GM21360 (cell line): ENCODE data around the gene UBE2G2.

Source experiments
- ATAC-seq: cut with Tn5 transposase; IDR thresholded peaks from one replicate; pipeline ENCODE4 v1.9.1; 2021; ENCODE audit warnings: mild to moderate bottlenecking, moderate library complexity; ENCODE audit not compliant: unreplicated experiment

The UBE2G2 gene

GRCh38 chr21:44816761-44817505 is 15.3 kb upstream of the UBE2G2 start:
- no peak for ATAC-seq

GRCh38 chr21:44815852-44816628 is 14.4 kb upstream of the UBE2G2 start:
- no peak for ATAC-seq

DNA sequence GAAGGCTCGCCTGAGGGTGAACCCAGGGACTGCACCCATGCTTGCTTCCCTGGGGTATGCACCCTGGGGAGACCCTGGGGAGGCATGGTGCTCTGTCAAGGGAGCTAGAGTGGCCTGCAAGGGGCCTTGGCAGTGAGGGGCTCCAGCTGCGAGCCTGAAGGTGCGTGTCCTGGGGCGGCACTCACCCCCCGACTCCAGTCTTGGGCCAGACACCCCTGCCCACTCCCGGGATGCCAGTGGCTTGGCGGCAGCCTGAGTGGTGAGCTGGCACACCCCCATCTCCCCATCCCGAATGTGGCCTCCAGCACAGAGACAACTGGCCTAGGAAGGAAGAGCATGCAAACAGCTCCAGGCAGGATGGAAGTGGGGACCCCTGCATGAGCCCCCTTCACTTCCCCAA is 13.6 kb upstream of the UBE2G2 start:
- ATAC-seq = no peak

- no peak for ATAC-seq
Measured at GRCh38 chr21:44814498-44815023, 12.9 kb upstream of the UBE2G2 start.

DNA sequence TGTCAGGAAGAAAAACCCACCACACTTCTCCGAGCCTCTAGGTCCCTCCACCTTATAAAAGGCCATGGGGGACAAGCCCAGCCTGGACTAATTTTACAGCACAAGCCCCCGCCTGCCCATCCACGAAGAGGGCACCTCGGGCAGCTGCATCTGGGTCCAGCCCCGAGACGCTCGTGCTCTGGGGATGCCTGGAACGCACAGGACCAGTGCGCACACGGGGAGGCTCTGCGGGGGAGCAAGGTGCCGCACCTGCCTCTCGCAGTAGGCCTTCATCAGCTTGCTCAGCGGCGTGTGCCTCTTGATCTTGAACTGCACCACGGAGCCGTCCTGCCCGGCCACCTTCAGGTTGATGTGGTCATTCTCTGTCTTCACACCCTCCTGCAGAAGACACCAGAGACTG is 12.1 kb upstream of the UBE2G2 start:
- no peak for ATAC-seq

DNA sequence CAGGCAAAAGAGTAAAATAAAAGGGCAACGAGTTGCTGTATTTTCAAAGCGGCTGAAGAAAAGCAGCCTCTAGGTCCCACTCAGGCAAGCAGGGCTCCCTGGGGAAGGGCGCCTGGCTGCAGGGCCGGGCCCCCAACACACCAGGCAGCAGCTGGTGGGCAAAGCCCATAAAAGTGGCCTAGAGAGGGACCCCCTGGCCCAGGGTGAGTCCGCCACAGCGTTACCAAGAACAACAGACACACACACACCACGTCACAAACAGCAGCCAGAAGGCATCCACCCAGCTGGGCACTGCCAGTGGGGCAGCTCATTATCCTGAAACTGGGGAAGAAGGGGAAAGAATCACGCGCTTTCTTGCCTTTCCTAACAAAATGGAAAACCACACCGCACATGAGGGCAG is 11.5 kb upstream of the UBE2G2 start:
- no peak for ATAC-seq

DNA sequence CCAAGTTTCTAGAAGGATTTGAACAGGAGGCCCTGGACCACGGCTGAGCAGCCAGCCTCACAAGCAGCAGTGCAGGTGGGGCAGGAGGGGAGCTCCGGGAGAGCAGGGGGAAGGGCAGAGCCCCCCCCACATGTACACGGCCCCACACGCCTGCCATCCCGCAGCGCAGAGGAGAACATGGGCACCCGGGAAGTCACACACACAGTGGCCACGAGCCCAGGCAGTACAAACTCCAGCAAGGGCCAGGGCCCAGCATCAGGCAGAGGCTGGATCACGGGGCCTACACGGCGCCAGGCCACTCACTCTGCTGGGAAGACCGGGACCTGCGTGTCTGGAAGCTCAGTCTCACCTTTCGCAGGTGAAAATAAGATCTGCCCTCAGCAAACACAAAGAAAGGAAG is 11.0 kb upstream of the UBE2G2 start:
- no peak for ATAC-seq

DNA sequence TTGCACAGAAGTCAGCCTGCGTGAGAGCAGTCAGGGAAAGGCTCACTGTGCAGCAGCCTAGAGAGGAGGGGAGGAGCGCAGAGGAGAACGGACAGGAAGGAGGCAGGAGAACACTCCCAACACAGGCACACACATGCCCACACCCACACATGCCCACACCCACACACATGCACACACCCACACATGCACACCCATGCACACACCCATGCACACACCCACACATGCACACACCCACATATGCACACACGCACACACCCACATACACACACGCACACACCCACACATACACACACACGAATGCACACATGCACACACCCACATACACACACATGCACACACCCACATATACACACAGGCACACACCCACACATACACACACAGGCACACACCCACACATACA is 9.2 kb upstream of the UBE2G2 start:
- no peak for ATAC-seq

DNA sequence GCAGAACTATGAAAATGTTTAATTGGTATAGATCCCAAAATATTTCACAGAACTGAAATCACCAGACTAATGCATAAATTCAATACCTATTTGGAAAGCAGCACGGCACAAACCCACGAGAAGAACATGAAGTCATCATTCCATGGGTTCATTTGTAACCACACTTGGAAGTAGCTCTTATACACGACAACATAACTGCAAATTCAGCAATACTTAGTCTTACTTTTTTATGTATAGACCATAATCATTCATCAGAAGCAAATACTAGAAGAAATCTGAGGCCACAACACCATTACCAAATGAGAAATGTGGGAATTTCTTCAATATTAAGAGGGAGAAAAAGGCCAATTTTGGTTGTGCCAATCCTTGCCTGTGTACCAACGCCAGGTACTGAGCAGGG is 4.2 kb upstream of the UBE2G2 start:
- no peak for ATAC-seq

- no peak for ATAC-seq
Measured at GRCh38 chr21:44805226-44805625, 3.6 kb upstream of the UBE2G2 start.

DNA sequence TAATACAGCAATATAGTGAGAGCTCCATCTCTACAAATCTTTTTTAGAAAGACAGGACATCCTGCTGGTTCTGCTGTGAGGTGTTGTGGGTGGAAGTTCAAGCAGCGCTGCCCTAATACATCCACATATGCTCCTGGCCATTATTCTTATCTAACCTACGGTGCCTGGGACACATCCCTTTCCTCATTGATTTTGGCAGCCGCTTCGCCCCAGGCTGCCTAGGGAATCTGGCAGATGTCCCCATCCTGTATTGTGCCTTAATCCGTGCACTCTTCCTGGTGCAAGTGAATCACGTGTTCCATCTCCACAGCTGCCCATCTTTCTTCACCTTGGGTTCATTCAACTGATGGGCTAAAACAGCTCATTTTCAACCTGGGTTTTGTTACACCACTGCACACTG is 3.1 kb upstream of the UBE2G2 start:
- no peak for ATAC-seq

DNA sequence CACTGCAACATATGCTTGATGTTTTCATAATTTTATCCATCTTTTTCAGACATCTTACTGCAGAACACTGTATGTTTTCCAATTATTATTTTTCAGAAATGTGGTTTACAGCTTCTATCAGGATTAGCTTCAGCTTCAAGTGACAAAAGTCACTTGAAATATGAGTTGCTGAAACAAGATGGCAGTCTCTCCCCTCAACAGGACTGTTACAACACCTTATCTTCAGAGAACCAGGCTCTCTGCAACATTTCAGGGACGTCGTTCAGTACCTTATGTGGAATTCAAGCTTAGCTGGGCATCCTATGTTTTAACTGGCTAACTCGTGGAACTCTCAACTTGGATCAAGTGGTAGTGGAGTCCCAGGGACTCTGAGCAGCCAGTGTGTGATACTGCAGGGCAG is 2.0 kb upstream of the UBE2G2 start:
- ATAC-seq = no peak

DNA sequence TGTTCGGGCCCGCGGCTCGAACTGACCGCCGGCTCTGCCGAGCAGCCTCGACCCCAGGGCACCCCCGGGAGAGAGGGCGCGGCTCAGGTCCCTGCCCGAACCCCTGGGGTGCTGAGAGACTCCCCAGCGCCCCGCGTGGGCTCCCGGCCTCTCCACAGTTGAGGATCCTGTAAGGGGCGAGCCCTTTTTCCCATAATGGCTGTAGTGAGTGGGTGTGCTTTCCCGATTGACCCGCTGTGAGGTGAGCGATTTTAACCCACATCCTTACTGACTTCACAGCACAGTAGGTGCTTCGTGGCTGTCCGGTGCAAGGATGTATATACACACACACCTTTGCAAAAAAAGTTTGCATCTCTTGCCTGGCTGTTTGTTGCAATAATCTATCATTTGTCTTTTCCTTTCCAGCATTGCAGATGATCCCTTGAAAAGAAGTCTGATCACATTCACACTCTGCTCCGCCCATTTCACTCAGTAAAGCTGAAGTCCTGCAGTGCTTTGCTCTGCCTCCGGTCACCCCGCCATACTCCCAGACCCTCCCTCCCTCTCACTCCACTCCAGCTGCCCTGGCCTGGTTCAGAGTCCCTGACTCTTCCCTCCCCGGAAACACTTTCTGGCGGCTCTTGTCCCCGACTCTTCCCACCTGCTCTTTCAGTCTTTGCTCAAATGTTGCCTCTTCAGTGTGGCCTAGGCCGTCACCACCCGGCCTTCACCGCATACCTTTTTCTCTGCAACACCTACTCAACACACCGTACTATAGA is 955 bp upstream of the UBE2G2 start:
- ATAC-seq = no peak

GRCh38 chr21:44800971-44801467 is 601 bp downstream of the UBE2G2 start:
- ATAC-seq = no peak

- ATAC-seq = no peak
Measured at GRCh38 chr21:44800103-44800502, 1.5 kb downstream of the UBE2G2 start.

GRCh38 chr21:44799646-44800045 is 2.0 kb downstream of the UBE2G2 start:
- ATAC-seq = no peak

DNA sequence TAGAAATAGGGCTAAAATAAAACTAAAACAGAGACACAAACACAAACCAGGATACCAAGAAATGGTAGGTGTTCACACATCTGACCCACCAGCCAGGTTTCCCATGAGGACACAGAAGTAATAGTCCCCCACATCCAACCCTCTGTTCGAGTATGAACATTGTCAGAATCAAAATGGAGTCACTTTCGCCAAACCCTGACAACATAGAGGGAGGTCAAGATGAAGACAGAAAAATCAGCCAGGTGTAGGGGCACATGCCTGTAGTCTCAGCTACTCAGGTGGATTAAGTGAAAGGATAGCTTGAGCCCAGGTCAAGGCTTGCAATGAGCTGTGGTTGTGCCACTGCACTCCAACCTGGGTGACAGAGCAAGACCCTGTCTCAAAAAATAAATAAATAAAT is 3.8 kb downstream of the UBE2G2 start:
- ATAC-seq = no peak

- ATAC-seq = no peak
Measured at GRCh38 chr21:44795342-44795741, 6.3 kb downstream of the UBE2G2 start.

GRCh38 chr21:44793592-44794374 is 7.8 kb downstream of the UBE2G2 start:
- no peak for ATAC-seq
